HEK293T (cell line): ENCODE measurements around the gene GALNT2.

Experiments used
- BHLHE40 ChIP-seq: fragments of 450-650 bp; IDR thresholded peaks from 2 replicates; pipeline ENCODE4 v1.6.1; 2016; ENCODE audit warnings: mild to moderate bottlenecking, moderate library complexity, borderline replicate concordance
- ELF4 ChIP-seq: fragments of 450-650 bp; IDR thresholded peaks from 2 replicates; pipeline ENCODE4 v1.6.1; 2017; ENCODE audit warnings: antibody characterized with exemption
- FOXA1 ChIP-seq: fragments of 450-650 bp; IDR thresholded peaks from 2 replicates; pipeline ENCODE4 v1.6.1; 2016; ENCODE audit warnings: mild to moderate bottlenecking
- FOXK2 ChIP-seq: fragments of 450-650 bp; IDR thresholded peaks from 2 replicates; pipeline ENCODE4 v1.6.1; 2016; ENCODE audit warnings: mild to moderate bottlenecking
- FOXM1 ChIP-seq: fragments of 450-650 bp; IDR thresholded peaks from 2 replicates; pipeline ENCODE4 v1.6.1; 2017; ENCODE audit warnings: mild to moderate bottlenecking, borderline replicate concordance
- HDGF ChIP-seq: fragments of 450-650 bp; IDR thresholded peaks from 2 replicates; pipeline ENCODE4 v1.6.1; 2017; ENCODE audit warnings: antibody characterized with exemption, borderline replicate concordance
- L3MBTL2 ChIP-seq: fragments of 450-650 bp; conservative IDR thresholded peaks from 2 replicates; pipeline ENCODE4 v1.6.1; 2016; ENCODE audit warnings: mild to moderate bottlenecking
- NFRKB ChIP-seq: fragments of 450-650 bp; IDR thresholded peaks from 2 replicates; pipeline ENCODE4 v1.6.1; 2016; ENCODE audit warnings: mild to moderate bottlenecking, moderate library complexity
- SUZ12 ChIP-seq: fragments of 450-650 bp; IDR thresholded peaks from 2 replicates; pipeline ENCODE4 v1.6.1; 2016; ENCODE audit warnings: mild to moderate bottlenecking
- ZNF384 ChIP-seq: fragments of 450-650 bp; IDR thresholded peaks from 2 replicates; pipeline ENCODE4 v1.6.1; 2016
- TF ChIP-seq, protein P1 (sequence below): fragments of 450-650 bp; IDR thresholded peaks from 2 replicates; pipeline ENCODE4 v1.6.1; 2016

DNA sequence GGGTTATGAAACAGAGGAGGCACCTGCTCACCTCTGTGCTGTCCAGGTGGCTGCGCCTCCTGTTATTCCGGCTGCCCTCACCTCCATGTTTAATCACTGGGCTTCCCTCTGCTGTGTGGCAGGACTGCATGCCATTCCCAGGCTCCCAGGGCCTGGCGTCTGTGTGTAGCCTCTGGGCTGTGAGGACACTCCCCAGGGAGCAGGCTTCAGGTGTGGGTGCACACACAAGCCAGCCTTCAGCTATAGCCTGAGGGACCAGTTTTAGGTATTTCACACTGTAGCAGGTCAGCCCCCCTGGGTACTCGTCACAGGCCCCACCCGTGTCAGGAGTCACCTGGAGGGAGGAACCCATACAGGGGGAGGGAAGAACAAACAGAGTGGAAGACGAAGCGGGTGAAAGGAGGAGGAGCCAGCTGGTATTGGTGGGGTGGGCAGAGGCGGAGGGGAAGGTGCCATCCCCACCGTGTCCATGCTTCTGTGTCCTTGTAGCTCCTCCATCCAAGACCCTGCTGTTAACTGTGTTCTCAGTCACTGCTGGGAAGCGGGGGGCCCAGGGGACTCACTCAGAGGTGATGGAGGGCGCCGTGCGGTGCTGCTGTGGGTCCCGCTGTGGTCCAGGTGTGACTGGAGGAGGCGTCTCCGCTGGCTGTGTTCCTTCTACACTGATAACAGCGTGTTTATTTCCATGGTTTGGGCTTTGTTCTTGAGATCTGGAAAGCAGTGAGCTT is 200.5 kb downstream of the GALNT2 start:
- no peak for TF ChIP-seq FOXM1
- no peak for TF ChIP-seq L3MBTL2
- TF ChIP-seq FOXK2: no peak
- TF ChIP-seq SUZ12: no peak
- no peak for TF ChIP-seq ELF4
- TF ChIP-seq FOXA1: no peak
- TF ChIP-seq BHLHE40: no peak
- no peak for TF ChIP-seq HDGF
- TF ChIP-seq, protein P1, sequence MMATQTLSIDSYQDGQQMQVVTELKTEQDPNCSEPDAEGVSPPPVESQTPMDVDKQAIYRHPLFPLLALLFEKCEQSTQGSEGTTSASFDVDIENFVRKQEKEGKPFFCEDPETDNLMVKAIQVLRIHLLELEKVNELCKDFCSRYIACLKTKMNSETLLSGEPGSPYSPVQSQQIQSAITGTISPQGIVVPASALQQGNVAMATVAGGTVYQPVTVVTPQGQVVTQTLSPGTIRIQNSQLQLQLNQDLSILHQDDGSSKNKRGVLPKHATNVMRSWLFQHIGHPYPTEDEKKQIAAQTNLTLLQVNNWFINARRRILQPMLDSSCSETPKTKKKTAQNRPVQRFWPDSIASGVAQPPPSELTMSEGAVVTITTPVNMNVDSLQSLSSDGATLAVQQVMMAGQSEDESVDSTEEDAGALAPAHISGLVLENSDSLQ: no peak
- no peak for TF ChIP-seq NFRKB
- no peak for TF ChIP-seq ZNF384
